Keratinocyte (primary cell): ENCODE results near the gene ADH5.

Experiments
- CTCF ChIP-seq, 3 experiments: IDR thresholded peaks in 1 of 3; conservative IDR thresholded peaks in 1 of 3; optimal IDR thresholded peaks in 1 of 3; 2 replicates in 2 of 3; 3 replicates in 1 of 3; pipeline versions ENCODE3 to v1.5.1; 2011; ENCODE audit warnings: low read length in 3 of 3, mild to moderate bottlenecking in 3 of 3, moderate library complexity in 2 of 3, control low read depth in 1 of 3, inconsistent platforms in 1 of 3; ENCODE audit not compliant: insufficient read depth in 2 of 3; ENCODE audit errors: extremely low read depth in 1 of 3
- EZH2 ChIP-seq: IDR thresholded peaks from one replicate; pipeline ENCODE4 v1.6.1; 2012; ENCODE audit warnings: inconsistent platforms, mild to moderate bottlenecking, low read length, moderate library complexity

GRCh38 chr4:99038213-99038612 lies 50.4 kb downstream of the ADH5 start:
- TF ChIP-seq CTCF (optimal IDR thresholded peaks at IDR 0.05 in 1 of 3, IDR thresholded peaks at IDR 0.05 in 1 of 3, conservative IDR thresholded peaks at IDR 0.05 in 1 of 3; ENCODE audit: extremely low read depth in 1 of 3, insufficient read depth in 2 of 3, low read length in 3 of 3), result no peak
- no peak for TF ChIP-seq EZH2
